ENCODE results near the gene FBLN1. TPM values are rescaled to one million over a fixed set of nuclear protein-coding genes. Genes with fewer than 3 reads are reported as not detected.

Gene FBLN1
- total and polyA plus RNA-seq, 2 of the 13 experiments (the other 11 are each of a cell fraction or from before 2014, with no cell fraction given), result 37.3 to 103 TPM

DNA sequence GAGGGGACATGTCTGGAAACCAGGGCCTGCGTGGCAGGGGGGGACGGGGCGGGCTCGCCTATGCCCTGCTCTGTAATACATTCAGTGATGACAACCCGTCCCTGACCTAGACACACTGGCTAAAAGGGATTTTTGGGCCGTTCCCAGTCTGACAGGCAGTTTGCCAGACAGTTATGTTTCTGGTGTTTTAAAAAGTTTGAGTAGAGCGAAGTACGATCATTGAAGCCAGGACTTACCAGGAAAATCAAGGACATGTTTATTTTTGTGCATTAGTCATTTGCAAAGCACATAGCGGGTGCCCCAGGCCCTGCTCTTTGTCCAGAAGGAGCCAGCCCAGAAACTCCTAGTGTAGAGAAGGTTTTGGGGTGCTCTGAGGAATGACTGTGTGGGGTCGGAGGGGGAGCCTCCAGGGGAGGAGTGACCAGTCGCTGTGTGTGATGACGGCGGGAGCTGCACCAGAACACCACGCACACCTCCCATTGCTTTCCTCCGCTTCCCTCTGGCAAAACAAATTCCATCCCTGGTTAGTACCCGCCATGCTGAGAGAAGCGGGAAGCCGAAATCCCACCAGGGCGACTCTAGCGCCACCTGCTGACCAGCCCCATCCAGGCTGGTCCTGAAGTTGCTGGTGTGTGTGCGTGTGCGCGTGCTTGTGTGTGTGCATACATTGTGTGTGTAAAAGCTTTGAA is 50.8 kb downstream of the FBLN1 start (continued):
- TF ChIP-seq ZBTB26 (CRISPR knock-in tag; IDR thresholded peaks at IDR 0.05; ENCODE audit: borderline replicate concordance) (no peak), TFAP4 (IDR thresholded peaks at IDR 0.05; ENCODE audit: borderline replicate concordance, low read depth) (no peak; the same call in 1 of the 2 replicates), GABPB1 (CRISPR knock-in tag; IDR thresholded peaks at IDR 0.05) (no peak), GATAD2A (CRISPR knock-in tag; IDR thresholded peaks at IDR 0.05) (peak; percentile 60), ZBTB3 (CRISPR knock-in tag; IDR thresholded peaks at IDR 0.05; ENCODE audit: borderline replicate concordance, low read depth) (no peak), ZNF749 (CRISPR knock-in tag; IDR thresholded peaks at IDR 0.05; ENCODE audit: borderline replicate concordance) (no peak), SOX13 (IDR thresholded peaks at IDR 0.05) (no peak), SOX13 (CRISPR knock-in tag; conservative IDR thresholded peaks at IDR 0.05 in 1 of 2, IDR thresholded peaks at IDR 0.05 in 1 of 2) (peak in 1 of 2 experiments; percentile 51; a peak in 1 of 4 replicates), XBP1 (CRISPR knock-in tag; IDR thresholded peaks at IDR 0.05) (no peak), POLR2AphosphoS2 (IDR thresholded peaks at IDR 0.05; ENCODE audit: low read depth, low read length) (no peak), ZNF703 (CRISPR knock-in tag; IDR thresholded peaks at IDR 0.05; ENCODE audit: borderline replicate concordance) (no peak), HNRNPL (IDR thresholded peaks at IDR 0.05; ENCODE audit: low read depth, low read length) (no peak), ARNT2 (CRISPR knock-in tag; IDR thresholded peaks at IDR 0.05; ENCODE audit: low read depth) (no peak), SMARCE1 (IDR thresholded peaks at IDR 0.05; ENCODE audit: borderline replicate concordance) (no peak), KDM5A (IDR thresholded peaks at IDR 0.05; ENCODE audit: borderline replicate concordance, low read length) (no peak), ATF7 (IDR thresholded peaks at IDR 0.05) (no peak), ATF7 (CRISPR knock-in tag; IDR thresholded peaks at IDR 0.05) (no peak), MZF1 (CRISPR knock-in tag; IDR thresholded peaks at IDR 0.05; ENCODE audit: borderline replicate concordance) (no peak), REXO4 (CRISPR knock-in tag; IDR thresholded peaks at IDR 0.05; ENCODE audit: borderline replicate concordance) (no peak), ZKSCAN1 (IDR thresholded peaks at IDR 0.05; ENCODE audit: low read length) (no peak), ZBTB7B (CRISPR knock-in tag; IDR thresholded peaks at IDR 0.05) (no peak), JARID2 (CRISPR knock-in tag; IDR thresholded peaks at IDR 0.05; ENCODE audit: insufficient replicate concordance) (no peak), HOXA9 (CRISPR knock-in tag; IDR thresholded peaks at IDR 0.05; ENCODE audit: borderline replicate concordance) (no peak), MED13 (CRISPR knock-in tag; IDR thresholded peaks at IDR 0.05) (no peak)
- TF ChIP-seq, protein P1, sequence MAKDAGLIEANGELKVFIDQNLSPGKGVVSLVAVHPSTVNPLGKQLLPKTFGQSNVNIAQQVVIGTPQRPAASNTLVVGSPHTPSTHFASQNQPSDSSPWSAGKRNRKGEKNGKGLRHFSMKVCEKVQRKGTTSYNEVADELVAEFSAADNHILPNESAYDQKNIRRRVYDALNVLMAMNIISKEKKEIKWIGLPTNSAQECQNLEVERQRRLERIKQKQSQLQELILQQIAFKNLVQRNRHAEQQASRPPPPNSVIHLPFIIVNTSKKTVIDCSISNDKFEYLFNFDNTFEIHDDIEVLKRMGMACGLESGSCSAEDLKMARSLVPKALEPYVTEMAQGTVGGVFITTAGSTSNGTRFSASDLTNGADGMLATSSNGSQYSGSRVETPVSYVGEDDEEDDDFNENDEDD (CRISPR knock-in tag; IDR thresholded peaks at IDR 0.05; ENCODE audit: borderline replicate concordance), result peak; percentile 84; the same call in 1 of the 2 replicates
- TF ChIP-seq, protein P2, sequence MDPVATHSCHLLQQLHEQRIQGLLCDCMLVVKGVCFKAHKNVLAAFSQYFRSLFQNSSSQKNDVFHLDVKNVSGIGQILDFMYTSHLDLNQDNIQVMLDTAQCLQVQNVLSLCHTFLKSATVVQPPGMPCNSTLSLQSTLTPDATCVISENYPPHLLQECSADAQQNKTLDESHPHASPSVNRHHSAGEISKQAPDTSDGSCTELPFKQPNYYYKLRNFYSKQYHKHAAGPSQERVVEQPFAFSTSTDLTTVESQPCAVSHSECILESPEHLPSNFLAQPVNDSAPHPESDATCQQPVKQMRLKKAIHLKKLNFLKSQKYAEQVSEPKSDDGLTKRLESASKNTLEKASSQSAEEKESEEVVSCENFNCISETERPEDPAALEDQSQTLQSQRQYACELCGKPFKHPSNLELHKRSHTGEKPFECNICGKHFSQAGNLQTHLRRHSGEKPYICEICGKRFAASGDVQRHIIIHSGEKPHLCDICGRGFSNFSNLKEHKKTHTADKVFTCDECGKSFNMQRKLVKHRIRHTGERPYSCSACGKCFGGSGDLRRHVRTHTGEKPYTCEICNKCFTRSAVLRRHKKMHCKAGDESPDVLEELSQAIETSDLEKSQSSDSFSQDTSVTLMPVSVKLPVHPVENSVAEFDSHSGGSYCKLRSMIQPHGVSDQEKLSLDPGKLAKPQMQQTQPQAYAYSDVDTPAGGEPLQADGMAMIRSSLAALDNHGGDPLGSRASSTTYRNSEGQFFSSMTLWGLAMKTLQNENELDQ (CRISPR knock-in tag; IDR thresholded peaks at IDR 0.05; ENCODE audit: borderline replicate concordance), result no peak

Data from HepG2 (cell line).